CD4-positive, alpha-beta T cell (primary cell): ENCODE measurements around the gene LZTFL1. TPM values are rescaled to one million over a fixed set of nuclear protein-coding genes. Genes with fewer than 3 reads are reported as not detected.

Source experiments
- ATAC-seq: fragments of 200-7000 bp; cut with Tn5 transposase; one replicate; pipeline ENCODE4 v1.10.0; 2022; ENCODE audit warnings: mild to moderate bottlenecking; ENCODE audit not compliant: poor library complexity
- CTCF ChIA-PET: fragments of 350-600 bp; sonication (Branson Sonifier 250); formaldehyde crosslinking; loops from one replicate; lab custom pipeline; 2021; ENCODE audit warnings: antibody characterized with exemption, inconsistent platforms; lab: Charles Lee
- POLR2A ChIA-PET: fragments of 350-600 bp; sonication (Branson Sonifier 250); formaldehyde crosslinking; loops from one replicate; lab custom pipeline; 2021; ENCODE audit warnings: antibody characterized with exemption, inconsistent platforms; lab: Charles Lee
- DNase-seq, 14 experiments: peaks; one replicate each; pipeline ENCODE4 v3.0.0-alpha.2; 2013 to 2020; ENCODE audit warnings: mixed read lengths in 2 of 14
- H3K27ac ChIP-seq, 2 donors: one replicate each; pipeline versions ENCODE4 v1.5.1 to v1.7.0; 2013; ENCODE audit warnings: low read length in 2 of 2, low read depth in 1 of 2, mild to moderate bottlenecking in 1 of 2
- H3K27me3 ChIP-seq, 2 experiments: 1 replicate in 1 of 2; 2 replicates in 1 of 2; pipeline versions ENCODE4 v1.6.1 to v1.7.0; 2013; ENCODE audit warnings: low read length in 2 of 2, control low read depth in 1 of 2, mild to moderate bottlenecking in 1 of 2, moderate library complexity in 1 of 2; ENCODE audit not compliant: insufficient read depth in 2 of 2, control insufficient read depth in 1 of 2
- H3K36me3 ChIP-seq: one replicate; pipeline ENCODE4 v1.6.1; 2013; ENCODE audit warnings: low read length, control low read depth; ENCODE audit not compliant: insufficient read depth
- H3K4me1 ChIP-seq: one replicate; pipeline ENCODE4 v1.6.1; 2013; ENCODE audit warnings: low read length, control low read depth; ENCODE audit not compliant: insufficient read depth
- H3K4me3 ChIP-seq: one replicate; pipeline ENCODE4 v1.5.1; 2013; ENCODE audit warnings: mild to moderate bottlenecking, low read length, moderate library complexity
- H3K9me3 ChIP-seq, 2 experiments: 1 replicate in 1 of 2; 2 replicates in 1 of 2; pipeline versions ENCODE4 v1.6.1 to v1.7.0; 2013; ENCODE audit warnings: low read length in 2 of 2, mild to moderate bottlenecking in 2 of 2, control low read depth in 1 of 2, moderate library complexity in 1 of 2; ENCODE audit not compliant: control insufficient read depth in 1 of 2, insufficient read depth in 1 of 2
- H3K27ac Mint-ChIP-seq: one replicate; pipeline ENCODE4 v1.8.0; 2020; ENCODE audit warnings: mixed read lengths
- H3K27me3 Mint-ChIP-seq: one replicate; pipeline ENCODE4 v1.8.0; 2021; ENCODE audit warnings: mixed read lengths
- H3K36me3 Mint-ChIP-seq: one replicate; pipeline ENCODE4 v1.8.0; 2021; ENCODE audit warnings: low read depth, mixed read lengths
- H3K4me1 Mint-ChIP-seq: one replicate; pipeline ENCODE4 v1.8.0; 2021; ENCODE audit warnings: low read depth, mixed read lengths
- H3K4me3 Mint-ChIP-seq: one replicate; pipeline ENCODE4 v1.8.0; 2020; ENCODE audit warnings: mild to moderate bottlenecking, mixed read lengths
- H3K9me3 Mint-ChIP-seq: one replicate; pipeline ENCODE4 v1.8.0; 2020; ENCODE audit warnings: mixed read lengths
- intact Hi-C, 2 experiments: fragments of 100-400 bp; cut with DNase I in 1 of 2; cut with micrococcal nuclease in 1 of 2; formaldehyde crosslinking; loops; one replicate each; pipeline versions ENCODE4 v1.15.1 to v1.9.0; 2023 to 2025; cut with DNase I, micrococcal nuclease
- total RNA-seq, 174 experiments: library from RNA in 2 of 174; stranded (reverse) in 2 of 174; gene quantifications; one replicate each; pipeline ENCODE4 v1.2.3 and lab custom pipeline; 2021 to 2026
- TF ChIP-seq, protein P1 (sequence below): fragments of 200-600 bp; IDR thresholded peaks from one replicate; pipeline ENCODE4 v1.8.0; 2022; ENCODE audit warnings: antibody characterized with exemption, mild to moderate bottlenecking

The LZTFL1 gene
- total RNA-seq, 2 experiments from 2014 or later = 9.6 to 10.0 TPM

DNA sequence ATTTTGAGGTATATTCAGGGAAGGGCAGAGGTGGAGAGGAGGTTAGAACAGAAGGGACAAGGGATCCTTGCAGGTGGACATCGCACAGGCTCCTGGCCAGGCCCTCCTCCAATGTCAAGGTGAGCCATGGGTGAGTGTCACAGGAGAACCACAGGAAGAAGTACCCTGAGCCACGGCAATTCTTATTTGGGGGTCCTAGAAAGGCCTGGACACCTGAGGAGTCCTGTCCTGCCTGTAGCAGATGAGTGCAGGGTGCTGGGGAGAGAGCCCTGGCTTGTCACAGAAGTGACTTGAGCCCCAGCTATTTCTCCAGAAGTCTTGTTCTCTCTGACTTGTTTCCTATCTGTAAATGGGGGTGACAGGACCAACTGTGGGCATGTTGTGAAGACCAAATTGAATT, 49.9 kb downstream of the LZTFL1 start:
- Histone ChIP-seq H3K36me3 (no peaks in the 10 kb centered on the region), H3K4me3 (no peak overlapping the region), H3K27ac (no peak overlapping the region), H3K27me3 (peaks cover 22 to 30% of the 10 kb centered on the region in 2 experiments), H3K4me1 (peaks cover 16% of the 10 kb centered on the region), H3K9me3 (peaks cover 0 to 16% of the 10 kb centered on the region in 2 experiments)
- intact Hi-C loops = no loop called here
- CTCF ChIA-PET = no interaction called here
- POLR2A ChIA-PET = no interaction called here
- H3K27me3 Mint-ChIP-seq = peaks cover 41% of the 10 kb centered on the region
- ATAC-seq (no peak), DNase-seq (no peak)
- H3K27ac Mint-ChIP-seq = no peak overlapping the region
- H3K4me3 Mint-ChIP-seq = no peak overlapping the region
- H3K36me3 Mint-ChIP-seq = no peaks in the 10 kb centered on the region
- TF ChIP-seq, protein P1, sequence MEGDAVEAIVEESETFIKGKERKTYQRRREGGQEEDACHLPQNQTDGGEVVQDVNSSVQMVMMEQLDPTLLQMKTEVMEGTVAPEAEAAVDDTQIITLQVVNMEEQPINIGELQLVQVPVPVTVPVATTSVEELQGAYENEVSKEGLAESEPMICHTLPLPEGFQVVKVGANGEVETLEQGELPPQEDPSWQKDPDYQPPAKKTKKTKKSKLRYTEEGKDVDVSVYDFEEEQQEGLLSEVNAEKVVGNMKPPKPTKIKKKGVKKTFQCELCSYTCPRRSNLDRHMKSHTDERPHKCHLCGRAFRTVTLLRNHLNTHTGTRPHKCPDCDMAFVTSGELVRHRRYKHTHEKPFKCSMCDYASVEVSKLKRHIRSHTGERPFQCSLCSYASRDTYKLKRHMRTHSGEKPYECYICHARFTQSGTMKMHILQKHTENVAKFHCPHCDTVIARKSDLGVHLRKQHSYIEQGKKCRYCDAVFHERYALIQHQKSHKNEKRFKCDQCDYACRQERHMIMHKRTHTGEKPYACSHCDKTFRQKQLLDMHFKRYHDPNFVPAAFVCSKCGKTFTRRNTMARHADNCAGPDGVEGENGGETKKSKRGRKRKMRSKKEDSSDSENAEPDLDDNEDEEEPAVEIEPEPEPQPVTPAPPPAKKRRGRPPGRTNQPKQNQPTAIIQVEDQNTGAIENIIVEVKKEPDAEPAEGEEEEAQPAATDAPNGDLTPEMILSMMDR = no peak
- H3K4me1 Mint-ChIP-seq = peaks cover 9% of the 10 kb centered on the region
- H3K9me3 Mint-ChIP-seq = peaks cover 5% of the 10 kb centered on the region

DNA sequence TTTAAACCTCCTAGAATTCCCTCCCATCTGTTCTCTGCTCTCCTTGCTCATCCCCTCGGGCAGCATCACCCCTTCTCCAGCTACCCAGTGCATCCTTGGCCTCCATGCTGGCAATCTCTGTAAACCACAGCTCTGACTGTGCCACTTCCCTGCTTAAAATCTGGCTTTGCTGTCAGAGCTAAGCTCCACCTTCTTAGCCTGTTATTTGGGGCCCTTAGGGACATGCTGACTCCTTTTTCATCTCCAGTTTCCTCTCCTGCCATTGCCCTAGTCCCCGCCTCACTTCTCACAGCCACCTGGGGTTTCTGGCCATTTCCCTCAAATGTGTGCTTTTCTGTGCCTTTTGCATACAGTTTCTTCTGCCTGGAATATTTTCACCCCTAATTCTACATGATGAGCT, 51.3 kb downstream of the LZTFL1 start:
- no peaks in the 10 kb centered on the region for H3K36me3 Mint-ChIP-seq
- peaks cover 0 to 9% of the 10 kb centered on the region in 2 experiments for H3K9me3 ChIP-seq
- H3K27ac ChIP-seq = no peak overlapping the region
- intact Hi-C loops = no loop called here
- H3K4me1 ChIP-seq = peaks cover 3% of the 10 kb centered on the region
- H3K27ac Mint-ChIP-seq = no peak overlapping the region
- H3K27me3 ChIP-seq = peaks cover 9 to 17% of the 10 kb centered on the region in 2 experiments
- no peak for DNase-seq
- peaks cover 5% of the 10 kb centered on the region for H3K4me1 Mint-ChIP-seq
- H3K4me3 Mint-ChIP-seq = no peak overlapping the region
- H3K4me3 ChIP-seq = no peak overlapping the region
- peaks cover 5% of the 10 kb centered on the region for H3K9me3 Mint-ChIP-seq
- CTCF ChIA-PET = no interaction called here
- no peak for ATAC-seq
- TF ChIP-seq, protein P1 = no peak
- H3K27me3 Mint-ChIP-seq = peaks cover 31% of the 10 kb centered on the region
- no peaks in the 10 kb centered on the region for H3K36me3 ChIP-seq
- POLR2A ChIA-PET = no interaction called here

DNA sequence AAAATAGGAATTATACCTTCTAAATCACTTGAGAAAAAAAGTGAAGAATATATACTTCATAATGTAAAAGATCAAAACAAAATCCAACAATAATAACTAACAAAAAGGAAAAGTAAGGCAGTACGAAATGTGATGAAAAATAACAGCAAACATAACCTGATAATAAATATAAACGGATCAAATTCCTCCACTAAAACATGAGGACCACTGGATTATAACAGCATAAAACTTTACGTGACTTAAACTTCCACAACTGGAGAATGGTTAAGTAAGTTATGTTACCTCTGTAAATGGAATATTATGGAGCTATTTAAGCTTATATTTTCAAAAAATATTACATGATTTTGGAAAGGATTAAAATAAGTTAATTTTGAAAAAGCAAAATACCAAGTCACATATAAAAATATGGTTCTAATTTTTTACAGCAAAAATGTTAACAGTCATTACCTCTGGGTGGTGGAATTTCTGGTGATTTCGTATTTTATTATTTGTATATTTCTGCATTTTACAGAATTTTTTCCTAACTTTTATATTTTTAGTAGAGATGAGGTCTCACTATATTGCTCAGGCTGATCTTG, 52.6 kb downstream of the LZTFL1 start:
- Histone ChIP-seq H3K4me1 (no peaks in the 10 kb centered on the region), H3K4me3 (no peak overlapping the region), H3K27ac (no peak overlapping the region), H3K9me3 (peaks cover 0 to 7% of the 10 kb centered on the region in 2 experiments), H3K27me3 (peaks cover 3 to 5% of the 10 kb centered on the region in 2 experiments), H3K36me3 (no peaks in the 10 kb centered on the region)
- CTCF ChIA-PET = no interaction called here
- no peak overlapping the region for H3K27ac Mint-ChIP-seq
- no peaks in the 10 kb centered on the region for H3K4me1 Mint-ChIP-seq
- no peak for DNase-seq
- peaks cover 18% of the 10 kb centered on the region for H3K27me3 Mint-ChIP-seq
- TF ChIP-seq, protein P1 = no peak
- no peak for ATAC-seq
- peaks cover 5% of the 10 kb centered on the region for H3K9me3 Mint-ChIP-seq
- intact Hi-C loops = no loop called here
- no peaks in the 10 kb centered on the region for H3K36me3 Mint-ChIP-seq
- POLR2A ChIA-PET = interaction anchor here (0.7 kb wide), 1 partner anchor 1490 kb away, joined by 3 read pairs; no protein-coding TSS in a partner anchor
- no peak overlapping the region for H3K4me3 Mint-ChIP-seq
